Brain pericyte (primary cell): ENCODE data around the gene DNASE1.
"Not testable (repeated sequence)": the region's sequence is repeated elsewhere in the genome, so short reads cannot be mapped to it uniquely, and the experiment has no call there.

ENCODE experiments used
- DNase-seq: peaks from one replicate; pipeline ENCODE4 v3.0.0-alpha.2; 2012; ENCODE audit warnings: low read depth, low spot score

The DNASE1 gene

GRCh38 chr16:3641801-3642396 lies 12.6 kb upstream of the DNASE1 start:
- DNase-seq = no peak

DNA sequence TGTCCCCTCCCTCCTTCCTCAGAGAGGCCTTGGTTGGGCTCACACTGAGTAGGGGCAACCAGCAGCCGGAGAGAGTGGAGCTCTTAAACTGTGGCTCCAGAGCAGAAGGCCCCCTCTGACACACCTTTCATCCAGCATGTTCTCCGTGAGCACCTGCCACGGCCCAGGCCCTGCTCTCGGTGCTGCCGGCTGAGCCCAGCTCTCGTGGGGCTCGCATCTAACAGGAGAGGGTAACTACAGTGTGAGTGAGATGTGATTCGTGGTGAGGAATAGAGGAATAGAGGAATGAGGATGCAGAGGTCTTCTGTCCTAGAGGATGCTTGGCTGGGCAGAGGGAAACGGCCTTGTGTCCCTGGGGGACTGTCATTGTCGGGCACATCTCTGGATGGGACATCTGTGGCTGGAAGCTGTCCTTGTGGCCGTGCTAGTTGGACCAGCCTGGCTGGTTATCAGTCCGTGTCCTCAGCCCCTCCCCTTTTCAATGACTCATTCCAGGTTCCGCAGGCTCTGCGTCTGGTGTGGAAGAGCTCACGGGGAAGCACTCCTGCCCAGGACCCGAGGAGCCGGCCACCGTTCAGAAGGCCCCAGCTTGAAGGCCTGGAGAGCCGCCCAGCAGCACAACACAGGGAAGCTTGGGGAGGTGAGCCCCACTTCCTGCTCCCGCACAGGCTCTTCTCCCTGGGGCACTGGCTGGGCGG lies 11.9 kb upstream of the DNASE1 start:
- no peak for DNase-seq

- DNase-seq = no peak
Measured at GRCh38 chr16:3643095-3643730, 11.3 kb upstream of the DNASE1 start.

GRCh38 chr16:3645108-3645503 lies 9.4 kb upstream of the DNASE1 start:
- no peak for DNase-seq

- no peak for DNase-seq
Measured at GRCh38 chr16:3645504-3646347, 8.8 kb upstream of the DNASE1 start.

- DNase-seq = no peak
Measured at GRCh38 chr16:3646348-3646920, 8.1 kb upstream of the DNASE1 start.

DNA sequence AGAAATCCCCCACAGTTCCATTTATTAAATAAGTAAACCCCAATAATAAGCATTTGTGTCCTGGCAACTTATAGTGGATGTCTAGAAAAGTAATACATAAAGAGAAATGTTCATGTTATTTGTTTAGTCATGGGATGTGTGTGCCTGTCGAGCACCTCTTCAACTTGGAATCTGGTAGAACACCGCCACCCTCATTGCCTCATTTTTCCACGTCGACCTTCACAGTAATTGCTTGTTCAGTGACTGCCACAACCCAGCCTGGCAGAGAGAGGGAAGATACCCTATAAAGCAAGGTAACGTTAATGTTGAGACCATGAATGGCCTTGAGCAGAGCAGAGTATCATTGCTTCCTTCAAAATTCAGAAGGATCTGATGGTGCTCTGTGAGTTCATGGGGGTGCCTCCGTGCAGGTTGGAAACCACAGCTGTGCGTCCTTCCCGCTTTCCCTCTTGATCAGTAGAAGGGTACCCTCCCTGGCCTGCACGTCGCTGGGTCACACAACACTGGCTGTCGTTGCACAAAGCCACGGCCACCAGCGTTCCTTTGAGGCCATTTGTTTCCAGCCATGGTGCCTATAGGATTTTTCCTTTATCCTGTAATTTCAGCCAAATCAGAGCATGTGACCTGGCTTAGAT lies 3.7 kb upstream of the DNASE1 start:
- DNase-seq = no peak

- no peak for DNase-seq
Measured at GRCh38 chr16:3651461-3652372, 2.8 kb upstream of the DNASE1 start.

GRCh38 chr16:3652373-3653195 lies 1.9 kb upstream of the DNASE1 start:
- no peak for DNase-seq

GRCh38 chr16:3655030-3655395 lies 522 bp downstream of the DNASE1 start:
- no peak for DNase-seq

DNA sequence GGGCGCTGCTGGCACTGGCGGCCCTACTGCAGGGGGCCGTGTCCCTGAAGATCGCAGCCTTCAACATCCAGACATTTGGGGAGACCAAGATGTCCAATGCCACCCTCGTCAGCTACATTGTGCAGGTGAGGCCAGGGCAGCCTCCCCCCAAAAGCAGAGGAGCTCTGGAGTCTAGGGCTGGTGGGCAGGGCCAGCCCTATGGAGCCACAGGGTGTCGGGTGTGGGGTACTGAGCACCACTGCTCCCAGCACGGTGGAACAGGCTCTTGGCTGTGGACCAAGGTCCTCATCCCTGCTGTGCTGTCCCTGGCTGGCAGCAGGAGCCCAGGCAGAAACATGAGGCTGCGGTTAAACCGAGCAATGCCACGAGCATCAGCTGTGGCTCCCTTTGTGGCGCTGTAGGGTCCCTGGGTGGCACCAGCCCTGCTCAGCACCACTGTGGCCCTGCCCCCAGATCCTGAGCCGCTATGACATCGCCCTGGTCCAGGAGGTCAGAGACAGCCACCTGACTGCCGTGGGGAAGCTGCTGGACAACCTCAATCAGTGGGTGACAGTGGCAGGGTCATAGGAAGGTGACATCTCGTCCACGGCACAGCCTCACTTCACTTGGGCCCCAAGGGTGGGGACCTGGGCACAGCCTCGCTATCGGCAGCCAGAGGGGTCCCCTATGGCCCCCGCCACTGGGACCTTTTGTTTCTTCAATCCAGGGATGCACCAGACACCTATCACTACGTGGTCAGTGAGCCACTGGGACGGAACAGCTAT lies 1.1 kb downstream of the DNASE1 start:
- no peak for DNase-seq

DNA sequence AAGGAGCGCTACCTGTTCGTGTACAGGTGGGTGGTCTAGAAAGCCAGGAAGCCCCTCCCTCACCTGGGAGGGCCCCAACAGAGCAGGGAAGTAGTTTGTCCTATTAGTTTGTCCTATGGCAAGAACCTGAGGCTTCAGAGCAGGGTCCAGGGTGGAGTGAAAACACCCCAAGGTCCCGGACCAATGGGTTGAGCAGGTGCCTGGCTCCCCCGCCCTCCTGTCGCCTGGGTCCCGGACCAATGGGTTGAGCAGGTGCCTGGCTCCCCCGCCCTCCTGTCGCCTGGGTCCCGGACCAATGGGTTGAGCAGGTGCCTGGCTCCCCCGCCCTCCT lies 1.6 kb downstream of the DNASE1 start:
- DNase-seq = not testable (repeated sequence)

- DNase-seq = no peak
Measured at GRCh38 chr16:3656491-3657468, 2.3 kb downstream of the DNASE1 start.

DNA sequence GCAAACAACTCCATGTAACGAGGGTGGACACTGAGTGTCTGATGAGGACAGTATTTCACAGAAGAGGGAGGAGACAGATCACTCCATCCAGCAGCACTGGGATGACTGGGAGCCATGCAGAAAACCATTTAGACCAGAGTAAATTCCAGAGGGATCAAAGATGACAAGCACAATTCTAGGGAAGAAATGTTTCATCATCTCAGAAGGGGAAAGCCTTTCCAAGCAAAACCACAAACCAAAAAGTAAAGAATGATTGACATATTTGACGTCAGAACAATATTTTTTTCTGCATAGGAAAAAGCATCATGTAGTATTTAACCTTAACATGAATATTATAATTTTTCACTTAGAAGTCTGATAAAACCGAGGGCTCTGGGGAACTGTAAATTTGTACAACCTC lies 4.8 kb downstream of the DNASE1 start:
- no peak for DNase-seq

DNA sequence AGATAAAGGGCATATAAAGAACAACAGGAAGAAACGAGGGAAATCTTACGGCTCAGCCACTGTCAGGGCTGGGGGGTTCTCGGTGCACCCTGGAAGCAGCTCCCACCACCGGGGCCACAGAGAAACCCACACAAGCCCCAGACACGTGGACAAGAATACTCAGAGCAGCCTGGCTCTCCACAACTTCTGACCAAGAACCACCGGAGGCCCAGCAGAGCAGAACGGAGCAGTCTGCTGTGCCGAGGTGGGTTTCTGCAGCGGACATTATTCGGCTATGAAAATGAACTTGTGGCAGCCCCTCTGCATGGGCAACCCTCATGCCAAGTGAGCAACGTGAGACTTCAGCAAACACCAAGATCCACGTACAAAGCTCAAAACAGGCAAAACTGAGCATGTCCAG lies 6.8 kb downstream of the DNASE1 start:
- DNase-seq = no peak

DNA sequence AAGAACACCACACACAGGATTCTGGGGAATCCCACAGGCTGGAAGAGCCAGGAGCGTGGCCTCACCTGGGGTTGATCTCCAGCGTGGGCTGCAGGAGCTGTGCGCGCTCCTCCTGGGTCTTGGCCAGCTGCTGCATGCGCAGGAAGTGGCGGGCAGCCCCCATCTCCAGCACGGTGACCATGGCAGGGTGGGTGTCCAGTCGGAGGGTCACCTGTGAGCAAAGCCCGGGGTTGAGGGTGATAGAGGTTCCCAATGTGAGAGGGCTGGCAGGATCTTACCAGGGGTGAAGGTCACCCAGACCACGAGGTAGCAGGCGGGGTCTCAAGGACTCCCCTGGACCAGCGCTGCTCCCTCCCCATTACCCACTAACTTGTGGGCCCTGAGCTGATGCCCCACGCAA lies 7.4 kb downstream of the DNASE1 start:
- no peak for DNase-seq

- no peak for DNase-seq
Measured at GRCh38 chr16:3662601-3663000, 8.1 kb downstream of the DNASE1 start.
